Activated CD8-positive, alpha-beta memory T cell treated with anti-CD3 and anti-CD28 coated beads for 24 hours (primary cell): Measurements from ENCODE around the gene SDHAF1.

ENCODE experiments used
- DNase-seq: peaks from one replicate; pipeline ENCODE4 v3.0.0-alpha.2; 2020

SDHAF1 gene

GRCh38 chr19:35987571-35987896, 7.5 kb upstream of the SDHAF1 start:
- DNase-seq: no peak

GRCh38 chr19:35988824-35989223, 6.2 kb upstream of the SDHAF1 start:
- DNase-seq: no peak

- DNase-seq: no peak
These were observed 4.8 kb upstream of the SDHAF1 start for GRCh38 chr19:35990156-35990555.

GRCh38 chr19:35990771-35991730, 3.9 kb upstream of the SDHAF1 start:
- no peak for DNase-seq

GRCh38 chr19:35991731-35992450, 3.1 kb upstream of the SDHAF1 start:
- DNase-seq: no peak

- no peak for DNase-seq
These were observed 1.9 kb upstream of the SDHAF1 start for GRCh38 chr19:35992907-35993765.

- DNase-seq: peak; percentile 62
These were observed 927 bp upstream of the SDHAF1 start for GRCh38 chr19:35993923-35994598.

- DNase-seq: no peak
These were observed 1.8 kb downstream of the SDHAF1 start for GRCh38 chr19:35996777-35997176.

GRCh38 chr19:36001605-36002004, 6.6 kb downstream of the SDHAF1 start:
- no peak for DNase-seq

- no peak for DNase-seq
These were observed 8.3 kb downstream of the SDHAF1 start for GRCh38 chr19:36003284-36003683.

GRCh38 chr19:36006955-36007354, 12.0 kb downstream of the SDHAF1 start:
- DNase-seq: no peak

GRCh38 chr19:36008336-36008978, 13.5 kb downstream of the SDHAF1 start, which contains the start of gene SYNE4:
SYNE4 (minus strand) TSS chr19:36008813; CDS start chr19:36008681, 132 bp downstream.
- no peak for DNase-seq

- peak; percentile 75 for DNase-seq
These were observed 14.2 kb downstream of the SDHAF1 start for GRCh38 chr19:36009220-36009619.

- DNase-seq: no peak
These were observed 14.8 kb downstream of the SDHAF1 start for GRCh38 chr19:36009633-36010379.

GRCh38 chr19:36010402-36010801, 15.4 kb downstream of the SDHAF1 start:
- no peak for DNase-seq

- no peak for DNase-seq
These were observed 18.5 kb downstream of the SDHAF1 start for GRCh38 chr19:36013280-36014011.

GRCh38 chr19:36014012-36014924, 19.3 kb downstream of the SDHAF1 start, which contains the start of gene ALKBH6:
ALKBH6 (minus strand) TSS chr19:36014213; CDS start chr19:36013397, 816 bp downstream.
- DNase-seq: peak; percentile 99

- no peak for DNase-seq
These were observed 24.2 kb downstream of the SDHAF1 start for GRCh38 chr19:36019061-36019670.

GRCh38 chr19:36023432-36023831, 28.4 kb downstream of the SDHAF1 start:
- no peak for DNase-seq
